Stimulated activated CD4-positive, alpha-beta T cell treated with anti-CD3 and anti-CD28 coated beads, TNF-alpha, amount 100 ng/mL, for 4 hours (primary cell): ENCODE results near the gene CTAGE8.
"Not testable (repeated sequence)": the region's sequence is repeated elsewhere in the genome, so short reads cannot be mapped to it uniquely, and the experiment has no call there.

Source experiments
- DNase-seq, 3 experiments: peaks; one replicate each; pipeline ENCODE4 v3.0.0-alpha.2; 2020; ENCODE audit warnings: low read depth in 3 of 3

Gene CTAGE8, protein sequence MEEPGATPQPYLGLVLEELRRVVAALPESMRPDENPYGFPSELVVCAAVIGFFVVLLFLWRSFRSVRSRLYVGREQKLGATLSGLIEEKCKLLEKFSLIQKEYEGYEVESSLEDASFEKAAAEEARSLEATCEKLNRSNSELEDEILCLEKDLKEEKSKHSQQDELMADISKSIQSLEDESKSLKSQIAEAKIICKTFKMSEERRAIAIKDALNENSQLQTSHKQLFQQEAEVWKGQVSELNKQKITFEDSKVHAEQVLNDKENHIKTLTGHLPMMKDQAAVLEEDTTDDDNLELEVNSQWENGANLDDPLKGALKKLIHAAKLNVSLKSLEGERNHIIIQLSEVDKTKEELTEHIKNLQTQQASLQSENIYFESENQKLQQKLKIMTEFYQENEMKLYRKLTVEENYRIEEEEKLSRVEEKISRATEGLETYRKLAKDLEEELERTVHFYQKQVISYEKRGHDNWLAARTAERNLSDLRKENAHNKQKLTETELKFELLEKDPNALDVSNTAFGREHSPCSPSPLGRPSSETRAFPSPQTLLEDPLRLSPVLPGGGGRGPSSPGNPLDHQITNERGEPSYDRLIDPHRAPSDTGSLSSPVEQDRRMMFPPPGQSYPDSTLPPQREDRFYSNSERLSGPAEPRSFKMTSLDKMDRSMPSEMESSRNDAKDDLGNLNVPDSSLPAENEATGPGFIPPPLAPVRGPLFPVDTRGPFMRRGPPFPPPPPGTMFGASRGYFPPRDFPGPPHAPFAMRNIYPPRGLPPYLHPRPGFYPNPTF

GRCh38 chr7:144269188-144269587 lies at the start of gene CTAGE8:
Gene CTAGE8 (minus strand): TSS chr7:144269288. CDS start chr7:144269250, 38 bp downstream.
- DNase-seq, result not testable (repeated sequence)

DNA sequence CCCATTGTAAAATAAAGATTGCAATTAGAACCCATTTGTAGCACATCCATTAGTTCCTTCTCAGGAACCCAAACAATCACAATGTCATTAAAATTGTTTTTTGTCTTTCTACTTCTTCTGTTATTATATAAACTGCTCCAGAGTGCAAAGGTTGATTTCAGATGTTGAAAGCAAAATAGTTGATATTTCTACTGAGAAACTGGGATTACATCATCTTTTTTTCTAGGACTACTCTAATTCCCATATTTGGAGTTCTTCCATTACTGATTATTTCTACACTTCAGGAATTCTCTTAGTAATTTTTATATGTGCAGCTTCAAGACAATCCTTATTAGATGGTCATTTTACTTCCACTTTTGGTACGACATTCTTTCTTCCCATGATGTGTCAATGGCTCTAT lies 48.4 kb upstream of the CTAGE8 start:
- not testable (repeated sequence) for DNase-seq

DNA sequence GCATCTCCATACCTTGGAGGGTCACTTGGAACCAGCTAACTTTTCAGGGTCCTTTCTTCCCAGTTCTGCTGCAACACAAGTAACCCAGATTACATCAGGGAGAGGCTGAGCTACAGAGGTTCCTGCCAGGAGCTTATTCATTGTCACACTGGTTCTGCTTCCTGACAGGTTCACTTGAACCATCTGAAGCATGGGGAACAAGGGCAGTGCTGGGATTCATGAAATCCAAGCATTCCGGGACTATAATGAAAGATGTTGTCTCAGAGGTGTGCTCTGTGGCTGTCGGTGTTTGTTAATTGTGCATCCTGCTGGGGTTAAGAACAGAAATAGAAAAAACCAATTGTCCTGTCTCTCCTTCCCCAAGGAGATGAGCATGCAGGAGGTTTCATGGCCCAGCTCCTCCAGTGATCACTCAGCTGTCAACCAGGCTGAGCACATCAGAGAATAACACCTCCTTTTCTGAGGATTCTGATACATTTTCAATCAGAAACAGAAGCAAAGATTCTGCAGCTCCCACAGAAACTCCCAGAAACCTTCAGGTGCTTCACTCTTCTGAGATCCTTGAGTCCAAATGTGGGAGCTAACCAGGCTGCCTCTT lies 42.9 kb upstream of the CTAGE8 start, which contains the start of gene OR2A1:
OR2A1 (plus strand) TSS at position 548 of the 598 bp plus-strand sequence. CDS start 5,706 bp downstream, outside the sequence.
- DNase-seq, result not testable (repeated sequence)

GRCh38 chr7:144311218-144311617 lies 42.1 kb upstream of the CTAGE8 start:
- DNase-seq, result not testable (repeated sequence)

GRCh38 chr7:144309702-144310101 lies 40.6 kb upstream of the CTAGE8 start:
- not testable (repeated sequence) for DNase-seq

DNA sequence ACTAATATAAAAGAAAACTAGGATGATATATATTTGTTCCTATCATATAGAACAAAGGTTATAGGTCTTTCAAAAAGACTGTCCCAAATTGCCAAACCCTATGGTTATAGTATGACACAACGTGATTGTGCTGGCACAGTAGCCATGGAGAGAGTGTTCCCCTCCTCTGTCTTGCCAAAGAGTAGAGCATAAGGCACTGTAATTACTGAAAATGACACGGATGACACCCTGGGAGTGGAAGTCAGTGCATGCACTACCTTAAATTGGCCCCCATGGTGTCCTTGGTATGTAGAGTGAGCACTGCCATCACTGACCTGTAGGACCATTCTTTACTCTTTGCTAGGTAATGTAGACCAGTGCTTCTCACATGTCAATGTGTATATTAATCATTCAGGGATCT lies 36.1 kb upstream of the CTAGE8 start:
- DNase-seq, result not testable (repeated sequence)

DNA sequence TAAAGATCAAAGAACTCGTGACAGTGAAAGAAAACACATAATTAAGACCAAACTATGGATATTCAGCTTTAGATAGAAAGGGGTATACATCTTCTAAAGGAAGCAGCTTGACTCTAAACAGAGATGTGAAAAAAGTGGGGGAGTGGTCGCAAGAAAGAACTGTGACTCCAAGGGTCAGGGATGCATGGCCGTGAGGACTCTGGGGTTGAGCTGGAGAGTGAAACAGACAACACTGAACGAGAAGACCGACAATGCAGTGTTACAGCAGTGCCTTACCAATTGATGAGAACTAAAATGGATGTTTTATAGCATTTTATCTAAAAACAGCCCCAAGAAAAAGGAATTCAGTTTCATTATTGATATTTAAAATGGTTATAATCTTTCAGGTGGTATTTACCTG lies 34.5 kb upstream of the CTAGE8 start:
- not testable (repeated sequence) for DNase-seq

DNA sequence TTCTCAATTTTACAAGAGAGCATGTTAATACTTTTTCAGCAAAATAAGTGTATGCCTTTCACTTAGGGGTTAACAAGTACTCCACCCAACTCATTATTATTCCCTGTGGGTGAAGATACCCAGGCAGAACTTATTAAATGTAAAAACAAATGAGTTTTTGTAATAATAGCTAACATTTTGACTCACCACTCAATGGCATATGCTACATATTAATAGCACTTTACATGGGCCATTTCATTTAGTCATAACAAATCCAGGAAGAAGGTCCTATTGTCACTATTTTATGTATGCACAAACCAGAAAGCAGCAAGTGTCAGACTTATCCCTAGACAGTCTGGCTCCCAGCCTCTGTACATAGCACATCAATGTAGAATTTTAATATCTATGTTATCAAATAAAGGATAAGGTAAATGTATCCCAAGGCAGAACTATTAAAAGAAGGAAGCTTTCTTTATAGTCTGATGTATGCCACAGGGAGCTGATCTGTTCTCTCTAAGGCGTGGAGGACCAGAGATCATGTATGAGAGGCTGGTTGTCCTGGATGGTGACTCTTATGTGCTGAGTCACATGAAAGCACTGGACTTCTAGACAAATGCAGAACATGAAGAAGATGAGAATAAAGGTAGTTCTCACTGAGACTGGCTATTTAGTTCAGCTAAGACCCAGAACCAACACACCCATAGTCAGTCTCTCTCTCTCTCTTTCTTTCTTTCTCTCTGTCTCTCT lies 33.7 kb upstream of the CTAGE8 start:
- DNase-seq, result not testable (repeated sequence)

DNA sequence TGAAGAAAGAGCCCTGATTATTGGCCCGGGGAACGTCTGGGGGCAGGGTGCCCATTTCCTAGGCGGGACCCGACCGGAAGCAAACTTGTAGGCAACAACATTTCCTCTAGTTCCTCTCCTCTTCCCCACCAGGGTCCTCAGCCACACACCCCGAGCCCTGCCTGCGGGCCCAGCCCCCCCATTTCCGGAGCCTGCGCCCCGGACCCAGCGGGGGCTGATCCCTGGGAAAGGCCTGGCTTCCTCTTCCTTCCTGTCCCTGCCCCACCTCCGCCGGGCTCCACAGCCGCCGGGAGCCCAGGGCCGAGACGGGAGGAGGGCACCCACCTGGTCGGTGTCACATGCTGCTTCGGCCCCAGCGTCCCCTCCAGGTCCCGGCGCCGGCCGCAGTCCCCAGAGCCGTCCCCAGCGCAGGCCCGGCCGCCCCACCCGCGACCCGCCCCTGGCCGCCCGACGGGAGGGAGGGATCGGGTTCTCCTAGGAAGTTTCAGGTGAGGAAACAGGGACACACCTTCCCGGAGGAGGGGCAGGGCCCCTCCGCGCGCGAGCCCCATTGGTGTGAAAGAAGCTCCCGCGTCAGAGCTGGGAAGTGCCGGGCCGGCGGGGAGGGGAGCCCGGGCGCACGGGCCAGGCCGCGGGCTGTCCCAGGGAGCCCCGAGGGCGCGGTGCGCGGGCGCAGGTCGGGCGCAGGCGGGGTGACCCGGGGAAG lies 24.9 kb upstream of the CTAGE8 start:
- not testable (repeated sequence) for DNase-seq

- not testable (repeated sequence) for DNase-seq
Observed at GRCh38 chr7:144292384-144293161, 23.5 kb upstream of the CTAGE8 start.

- not testable (repeated sequence) for DNase-seq
Observed at GRCh38 chr7:144291607-144292006, 22.5 kb upstream of the CTAGE8 start.

DNA sequence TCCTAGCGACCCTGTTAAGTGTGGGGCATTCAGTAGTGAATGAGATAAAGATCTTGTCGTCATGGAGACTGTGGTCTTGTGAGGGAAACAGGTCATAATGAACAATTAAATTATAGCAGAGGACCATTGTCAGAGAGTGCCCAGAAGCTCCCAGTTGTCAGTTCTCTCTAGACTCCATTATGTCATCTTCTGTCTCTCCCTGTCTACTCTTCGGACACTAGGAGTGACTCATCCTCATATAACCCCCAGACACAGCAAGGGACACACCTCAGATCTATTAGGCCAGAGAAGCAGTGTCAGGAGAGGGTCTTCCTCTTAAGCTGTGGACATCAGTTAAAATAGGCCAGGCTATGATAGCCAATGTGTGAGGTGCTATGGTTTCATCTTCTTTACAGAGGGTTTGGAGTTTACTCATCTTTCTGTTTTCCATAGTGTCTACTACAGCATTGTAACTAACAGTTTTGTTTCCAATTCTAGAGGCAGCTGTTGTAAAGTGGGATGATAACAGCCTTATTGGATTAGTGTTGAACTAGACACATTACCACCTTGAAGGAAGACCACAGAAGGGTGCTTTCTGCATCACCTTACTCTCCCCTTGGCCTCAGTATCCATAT lies 18.2 kb upstream of the CTAGE8 start:
- DNase-seq, result not testable (repeated sequence)

DNA sequence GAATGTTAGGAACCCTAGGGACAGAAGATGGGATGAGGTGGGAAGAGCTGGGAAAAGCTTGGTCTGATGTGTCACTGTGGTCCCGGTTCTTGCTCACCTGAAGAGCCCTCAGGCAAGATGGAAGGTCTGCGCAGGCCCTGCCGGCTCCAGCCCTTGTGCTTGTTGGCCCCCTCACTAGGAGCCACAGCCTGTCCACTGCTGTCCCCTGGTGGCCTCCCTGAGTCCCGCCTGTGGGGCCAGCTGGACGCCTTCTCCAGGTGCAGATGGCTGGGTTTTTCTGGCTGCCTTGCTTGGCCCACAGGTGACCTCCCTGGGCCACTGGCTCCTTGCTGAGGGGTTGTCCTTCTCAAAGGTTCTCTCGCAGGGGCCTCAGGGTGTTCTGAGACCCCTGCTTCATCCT lies 14.6 kb upstream of the CTAGE8 start:
- not testable (repeated sequence) for DNase-seq

DNA sequence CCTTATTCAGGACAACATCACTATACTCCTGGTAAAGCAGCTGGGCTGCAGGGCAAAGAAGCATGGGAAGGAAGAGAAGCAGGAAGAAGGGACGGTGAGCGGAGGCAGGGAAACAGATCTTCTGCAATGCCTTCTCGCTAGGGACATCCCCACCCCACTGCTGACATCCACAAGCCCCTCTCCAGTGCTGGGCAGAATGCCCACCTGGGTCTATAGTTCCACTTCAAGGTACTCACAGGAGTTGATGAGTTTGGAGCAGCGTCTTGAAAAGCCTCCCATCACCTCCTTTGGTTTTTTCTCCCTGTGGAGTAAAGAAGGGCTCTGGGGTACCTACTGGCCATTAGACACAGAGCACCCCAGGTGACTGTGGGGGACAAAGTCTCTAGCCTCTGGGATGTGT lies 13.4 kb upstream of the CTAGE8 start:
- not testable (repeated sequence) for DNase-seq

DNA sequence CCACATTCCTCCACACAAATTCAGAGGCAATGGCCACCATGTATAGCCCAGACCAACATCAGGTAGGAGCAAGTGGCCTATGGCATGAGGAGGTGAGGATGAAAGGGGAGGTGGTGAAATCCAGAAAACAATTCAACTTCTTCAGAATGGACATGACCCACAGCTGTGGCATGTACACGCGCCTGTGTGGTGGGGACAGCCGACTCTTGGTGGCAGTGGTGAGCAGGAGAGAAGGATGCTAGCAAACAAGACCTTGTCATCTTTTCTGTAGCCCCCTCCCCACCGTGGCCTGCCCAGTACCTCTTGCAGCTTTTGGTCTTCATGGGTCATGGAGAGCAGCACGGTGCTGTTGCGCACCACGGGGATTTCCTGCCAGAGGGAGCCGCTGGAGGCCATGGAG lies 12.9 kb upstream of the CTAGE8 start:
- not testable (repeated sequence) for DNase-seq

DNA sequence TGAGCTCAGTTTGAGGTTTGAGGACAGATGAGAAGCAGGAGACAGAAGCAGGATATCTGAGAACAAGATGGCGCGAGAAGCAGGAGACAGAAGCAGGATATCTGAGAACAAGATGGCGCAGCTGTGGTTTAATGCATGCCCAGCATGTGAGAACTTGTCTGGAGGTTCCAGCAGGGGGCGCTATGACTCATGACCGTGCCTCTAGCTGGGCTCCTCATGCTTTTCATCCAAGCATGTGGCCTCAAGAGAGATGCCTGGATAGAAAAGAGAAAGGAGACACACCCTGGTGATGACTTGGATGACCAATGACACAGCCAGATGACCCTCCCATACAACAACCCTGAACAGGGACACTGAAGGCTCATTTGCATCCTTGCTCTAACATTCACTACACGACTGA lies 10.9 kb upstream of the CTAGE8 start:
- DNase-seq, result not testable (repeated sequence)

GRCh38 chr7:144275281-144275680 lies 6.2 kb upstream of the CTAGE8 start:
- not testable (repeated sequence) for DNase-seq

DNA sequence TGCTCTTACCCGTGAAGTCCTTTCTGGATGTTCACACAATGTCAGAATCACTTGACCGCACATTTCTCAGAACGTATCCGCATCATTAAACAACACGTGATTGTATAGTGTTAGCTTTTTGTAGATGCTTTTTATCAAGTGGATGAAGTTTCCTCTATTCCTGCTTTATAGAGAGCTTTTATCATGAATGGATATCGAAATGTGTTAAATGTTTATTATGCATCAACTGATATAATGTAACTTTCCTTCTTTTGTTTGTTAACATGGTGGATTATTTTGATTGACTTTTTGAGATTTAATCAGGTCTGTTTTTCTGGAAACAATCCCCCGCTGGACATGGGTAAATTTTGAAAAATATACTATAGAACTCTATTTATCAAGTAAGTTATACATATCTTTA lies 4.4 kb downstream of the CTAGE8 start, which contains the start of gene OR2A7:
OR2A7 (minus strand) TSS at position 101 of the 400 bp plus-strand sequence. CDS start 5,164 bp downstream, outside the sequence.
- DNase-seq, result not testable (repeated sequence)

DNA sequence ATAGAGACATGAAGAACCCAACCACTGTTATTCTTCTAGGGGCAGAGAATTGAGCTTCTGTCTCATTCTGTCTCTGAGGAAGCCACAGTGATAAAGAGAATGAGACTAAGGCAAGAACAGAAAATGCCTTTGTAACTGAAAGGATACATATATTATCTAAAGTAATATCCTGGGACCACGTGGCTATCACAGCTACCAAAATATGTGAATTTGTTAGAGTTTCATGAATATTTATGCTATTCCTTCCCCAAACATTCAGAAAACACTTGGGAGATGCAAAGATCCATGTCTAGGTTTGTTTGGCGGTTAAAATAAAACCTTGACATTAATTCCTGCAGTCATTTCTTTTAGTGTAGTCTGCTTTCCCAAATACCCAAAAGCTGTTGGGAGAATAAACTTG lies 7.0 kb downstream of the CTAGE8 start:
- DNase-seq, result not testable (repeated sequence)
